Memory B cell (primary cell): Measurements from ENCODE around the gene LRRFIP1.

Experiments used
- ATAC-seq: fragments of 150-1000 bp; cut with Tn5 transposase; 2 replicates; pipeline ENCODE4 v1.10.0; 2021; ENCODE audit warnings: low read depth, mild to moderate bottlenecking, moderate library complexity
- DNase-seq, 2 donors: peaks; one replicate each; pipeline ENCODE4 v3.0.0; 2022; ENCODE audit warnings: low spot score in 2 of 2
- H3K27ac Mint-ChIP-seq: one replicate; pipeline ENCODE4 v1.8.0; 2022; ENCODE audit warnings: mild to moderate bottlenecking, moderate library complexity, mixed read lengths
- H3K27me3 Mint-ChIP-seq: one replicate; pipeline ENCODE4 v1.8.0; 2022; ENCODE audit warnings: mixed read lengths
- H3K36me3 Mint-ChIP-seq: one replicate; pipeline ENCODE4 v1.8.0; 2022; ENCODE audit warnings: mild to moderate bottlenecking, mixed read lengths
- H3K4me1 Mint-ChIP-seq: one replicate; pipeline ENCODE4 v1.8.0; 2022; ENCODE audit warnings: mixed read lengths
- H3K4me3 Mint-ChIP-seq: one replicate; pipeline ENCODE4 v1.8.0; 2022; ENCODE audit warnings: mild to moderate bottlenecking, moderate library complexity, mixed read lengths
- H3K9me3 Mint-ChIP-seq: one replicate; pipeline ENCODE4 v1.8.0; 2022; ENCODE audit warnings: mixed read lengths

Gene LRRFIP1

GRCh38 chr2:237694415-237695194 is 67.2 kb downstream of the LRRFIP1 start:
- no peaks in the 10 kb centered on the region for H3K27me3 Mint-ChIP-seq
- H3K9me3 Mint-ChIP-seq = no peaks in the 10 kb centered on the region
- H3K27ac Mint-ChIP-seq = peak overlapping the region; percentile 84
- no peak for DNase-seq
- no peak for ATAC-seq
- peaks cover under 1% of the 10 kb centered on the region for H3K36me3 Mint-ChIP-seq
- peaks cover 55% of the 10 kb centered on the region for H3K4me1 Mint-ChIP-seq
- peak overlapping the region; percentile 86 for H3K4me3 Mint-ChIP-seq

- Mint-ChIP-seq H3K9me3 (no peaks in the 10 kb centered on the region), H3K36me3 (peaks cover 1% of the 10 kb centered on the region), H3K4me1 (peaks cover 56% of the 10 kb centered on the region), H3K4me3 (peak overlapping the region; percentile 86), H3K27ac (peak overlapping the region; percentile 84), H3K27me3 (no peaks in the 10 kb centered on the region)
- ATAC-seq (peak; percentile 14), DNase-seq (no peak)
Observed at GRCh38 chr2:237695201-237695780, 67.9 kb downstream of the LRRFIP1 start.

GRCh38 chr2:237696461-237696860 is 69.1 kb downstream of the LRRFIP1 start:
- peak in 1 of 2 donors; percentile 34 for DNase-seq
- Mint-ChIP-seq H3K36me3 (peaks cover 1% of the 10 kb centered on the region), H3K27ac (peak overlapping the region; percentile 84), H3K4me1 (peaks cover 63% of the 10 kb centered on the region), H3K9me3 (no peaks in the 10 kb centered on the region), H3K4me3 (peak overlapping the region; percentile 73), H3K27me3 (no peaks in the 10 kb centered on the region)
- ATAC-seq = peak; percentile 20

GRCh38 chr2:237697586-237698357 is 70.4 kb downstream of the LRRFIP1 start:
- H3K9me3 Mint-ChIP-seq = no peaks in the 10 kb centered on the region
- H3K4me3 Mint-ChIP-seq = peak overlapping the region; percentile 59
- peak overlapping the region; percentile 84 for H3K27ac Mint-ChIP-seq
- peaks cover 76% of the 10 kb centered on the region for H3K4me1 Mint-ChIP-seq
- no peak for ATAC-seq
- peaks cover 1% of the 10 kb centered on the region for H3K36me3 Mint-ChIP-seq
- DNase-seq = no peak
- no peaks in the 10 kb centered on the region for H3K27me3 Mint-ChIP-seq

GRCh38 chr2:237698358-237698694 is 70.9 kb downstream of the LRRFIP1 start:
- peaks cover 1% of the 10 kb centered on the region for H3K36me3 Mint-ChIP-seq

GRCh38 chr2:237699870-237700511 is 72.6 kb downstream of the LRRFIP1 start:
- no peaks in the 10 kb centered on the region for H3K27me3 Mint-ChIP-seq
- DNase-seq (no peak), ATAC-seq (no peak)
- H3K9me3 Mint-ChIP-seq = no peaks in the 10 kb centered on the region
- H3K27ac Mint-ChIP-seq = peak overlapping the region; percentile 36
- H3K36me3 Mint-ChIP-seq = peaks cover 6% of the 10 kb centered on the region
- H3K4me1 Mint-ChIP-seq = peaks cover 76% of the 10 kb centered on the region
- H3K4me3 Mint-ChIP-seq = peak overlapping the region; percentile 30

More at GRCh38 chr2:237698358-237698694, 70.9 kb downstream of the LRRFIP1 start:
- ATAC-seq (no peak), DNase-seq (no peak)
- no peaks in the 10 kb centered on the region for H3K27me3 Mint-ChIP-seq
- H3K27ac Mint-ChIP-seq = peak overlapping the region; percentile 84
- peaks cover 78% of the 10 kb centered on the region for H3K4me1 Mint-ChIP-seq
- H3K9me3 Mint-ChIP-seq = no peaks in the 10 kb centered on the region
- no peak overlapping the region for H3K4me3 Mint-ChIP-seq

GRCh38 chr2:237700512-237701032 is 73.2 kb downstream of the LRRFIP1 start:
- peak overlapping the region; percentile 40 for H3K4me3 Mint-ChIP-seq
- peaks cover 6% of the 10 kb centered on the region for H3K36me3 Mint-ChIP-seq
- DNase-seq (peak; percentile 50 to 53), ATAC-seq (peak; percentile 65)
- H3K9me3 Mint-ChIP-seq = no peaks in the 10 kb centered on the region
- no peaks in the 10 kb centered on the region for H3K27me3 Mint-ChIP-seq
- peaks cover 72% of the 10 kb centered on the region for H3K4me1 Mint-ChIP-seq
- H3K27ac Mint-ChIP-seq = peak overlapping the region; percentile 36

- Mint-ChIP-seq H3K4me3 (peak overlapping the region; percentile 6), H3K4me1 (peaks cover 70% of the 10 kb centered on the region), H3K36me3 (peaks cover 7% of the 10 kb centered on the region), H3K9me3 (no peaks in the 10 kb centered on the region), H3K27ac (peak overlapping the region; percentile 36), H3K27me3 (no peaks in the 10 kb centered on the region)
- DNase-seq = no peak
- ATAC-seq = no peak
Observed at GRCh38 chr2:237701033-237701858, 73.9 kb downstream of the LRRFIP1 start.

GRCh38 chr2:237701859-237702390 is 74.5 kb downstream of the LRRFIP1 start:
- H3K4me1 Mint-ChIP-seq = peaks cover 69% of the 10 kb centered on the region
- H3K27me3 Mint-ChIP-seq = no peaks in the 10 kb centered on the region
- ATAC-seq (no peak), DNase-seq (no peak)
- peaks cover 10% of the 10 kb centered on the region for H3K36me3 Mint-ChIP-seq
- peak overlapping the region; percentile 68 for H3K4me3 Mint-ChIP-seq
- no peaks in the 10 kb centered on the region for H3K9me3 Mint-ChIP-seq
- H3K27ac Mint-ChIP-seq = peak overlapping the region; percentile 36

- no peaks in the 10 kb centered on the region for H3K9me3 Mint-ChIP-seq
- peaks cover 66% of the 10 kb centered on the region for H3K4me1 Mint-ChIP-seq
- H3K27me3 Mint-ChIP-seq = no peaks in the 10 kb centered on the region
- peaks cover 10% of the 10 kb centered on the region for H3K36me3 Mint-ChIP-seq
- DNase-seq = no peak
- peak overlapping the region; percentile 36 for H3K27ac Mint-ChIP-seq
- H3K4me3 Mint-ChIP-seq = peak overlapping the region; percentile 68
- ATAC-seq = peak; percentile 21
Observed at GRCh38 chr2:237702441-237703391, 75.3 kb downstream of the LRRFIP1 start.

- H3K36me3 Mint-ChIP-seq = peaks cover 15% of the 10 kb centered on the region
- peak overlapping the region; percentile 61 for H3K4me3 Mint-ChIP-seq
- H3K27ac Mint-ChIP-seq = peak overlapping the region; percentile 36
- no peak for DNase-seq
- ATAC-seq = no peak
- H3K27me3 Mint-ChIP-seq = no peaks in the 10 kb centered on the region
- no peaks in the 10 kb centered on the region for H3K9me3 Mint-ChIP-seq
- H3K4me1 Mint-ChIP-seq = peaks cover 55% of the 10 kb centered on the region
Observed at GRCh38 chr2:237704501-237705434, 77.4 kb downstream of the LRRFIP1 start.
